RWPE2 (cell line): ENCODE data around the gene HDAC8.
"Not testable (repeated sequence)": the region's sequence is repeated elsewhere in the genome, so short reads cannot be mapped to it uniquely, and the experiment has no call there.

Experiments used
- ATAC-seq: fragments of 200-7000 bp; cut with Tn5 transposase; 3 replicates; pipeline ENCODE4 v1.9.1; 2021; ENCODE audit warnings: low read depth
- DNase-seq: peaks from one replicate; pipeline ENCODE4 v3.0.0-alpha.2; 2020; ENCODE audit warnings: low spot score
- H3K27ac ChIP-seq: fragments of 450-650 bp; 2 replicates; pipeline ENCODE4 v1.5.1; 2017; ENCODE audit warnings: mild to moderate bottlenecking; ENCODE audit not compliant: poor library complexity, severe bottlenecking
- H3K27me3 ChIP-seq: fragments of 250-450 bp; sonication (Bioruptor Pico); 2 replicates; pipeline ENCODE4 v1.5.1; 2021; ENCODE audit warnings: mild to moderate bottlenecking, moderate library complexity; ENCODE audit not compliant: insufficient read depth, poor library complexity, severe bottlenecking
- H3K36me3 ChIP-seq: fragments of 250-450 bp; sonication (Bioruptor Pico); 2 replicates; pipeline ENCODE4 v1.5.1; 2020; ENCODE audit warnings: low read depth, mild to moderate bottlenecking, moderate library complexity
- H3K4me1 ChIP-seq: fragments of 250-450 bp; sonication (Bioruptor Pico); 2 replicates; pipeline ENCODE4 v1.5.1; 2021; ENCODE audit warnings: mild to moderate bottlenecking, moderate library complexity; ENCODE audit not compliant: insufficient read depth, poor library complexity, severe bottlenecking
- H3K4me3 ChIP-seq: fragments of 250-450 bp; sonication (Bioruptor Pico); 2 replicates; pipeline ENCODE4 v1.5.1; 2021; ENCODE audit warnings: mild to moderate bottlenecking, moderate library complexity; ENCODE audit not compliant: severe bottlenecking
- H3K9me3 ChIP-seq: fragments of 250-450 bp; sonication (Bioruptor Pico); 2 replicates; pipeline ENCODE4 v1.5.1; 2021; ENCODE audit warnings: mild to moderate bottlenecking, moderate library complexity; ENCODE audit not compliant: severe bottlenecking
- CTCF ChIP-seq: fragments of 450-650 bp; IDR thresholded peaks from one replicate; pipeline ENCODE4 v1.5.1; 2017; ENCODE audit warnings: mild to moderate bottlenecking, moderate library complexity; ENCODE audit not compliant: poor library complexity, severe bottlenecking

Gene HDAC8

GRCh38 chrX:72576141-72576894 lies 3.7 kb upstream of the HDAC8 start:
- Histone ChIP-seq H3K4me1 (no peaks in the 10 kb centered on the region), H3K36me3 (no peaks in the 10 kb centered on the region), H3K4me3 (no peak overlapping the region), H3K27ac (no peak overlapping the region), H3K9me3 (no peaks in the 10 kb centered on the region), H3K27me3 (no peaks in the 10 kb centered on the region)
- TF ChIP-seq CTCF = no peak
- DNase-seq = no peak
- ATAC-seq = 0 out of 3 replicates have a peak, but pooled peaks have one; percentile 35

GRCh38 chrX:72573158-72573511 lies 492 bp upstream of the HDAC8 start:
- Histone ChIP-seq H3K27me3 (no peaks in the 10 kb centered on the region), H3K4me1 (no peaks in the 10 kb centered on the region), H3K9me3 (no peaks in the 10 kb centered on the region), H3K27ac (peak overlapping the region; percentile 37), H3K4me3 (peak overlapping the region; percentile 66), H3K36me3 (peaks cover 8% of the 10 kb centered on the region; the same call in 1 of the 2 replicates)
- peak; percentile 17 for TF ChIP-seq CTCF
- ATAC-seq (no peak), DNase-seq (no peak)

- ATAC-seq = no peak
Observed at GRCh38 chrX:72569786-72570185, 2.9 kb downstream of the HDAC8 start.

GRCh38 chrX:72568406-72569092 lies 4.1 kb downstream of the HDAC8 start:
- Histone ChIP-seq H3K27ac (no peak overlapping the region), H3K9me3 (no peaks in the 10 kb centered on the region), H3K27me3 (no peaks in the 10 kb centered on the region), H3K4me3 (no peak overlapping the region), H3K4me1 (no peaks in the 10 kb centered on the region), H3K36me3 (peaks cover 20% of the 10 kb centered on the region)
- ATAC-seq (no peak), DNase-seq (no peak)
- TF ChIP-seq CTCF = no peak

More at GRCh38 chrX:72569786-72570185, 2.9 kb downstream of the HDAC8 start:
- Histone ChIP-seq H3K9me3 (no peaks in the 10 kb centered on the region), H3K4me1 (no peaks in the 10 kb centered on the region), H3K27me3 (no peaks in the 10 kb centered on the region), H3K27ac (no peak overlapping the region), H3K36me3 (peaks cover 17% of the 10 kb centered on the region), H3K4me3 (no peak overlapping the region)
- TF ChIP-seq CTCF = peak; percentile 15
- DNase-seq = no peak

- H3K4me3 ChIP-seq = no peak overlapping the region
- H3K9me3 ChIP-seq = no peaks in the 10 kb centered on the region
- ATAC-seq (no peak), DNase-seq (no peak)
- H3K27ac ChIP-seq = no peak overlapping the region
- TF ChIP-seq CTCF = no peak
- H3K4me1 ChIP-seq = no peaks in the 10 kb centered on the region
- peaks cover 24% of the 10 kb centered on the region for H3K36me3 ChIP-seq
- no peaks in the 10 kb centered on the region for H3K27me3 ChIP-seq
Observed at GRCh38 chrX:72566448-72566847, 6.2 kb downstream of the HDAC8 start.

- not testable (repeated sequence) for H3K4me1 ChIP-seq, H3K27ac ChIP-seq, H3K27me3 ChIP-seq, DNase-seq, ATAC-seq, H3K9me3 ChIP-seq, H3K4me3 ChIP-seq
- peaks cover 12% of the 10 kb centered on the region for H3K36me3 ChIP-seq
Observed at GRCh38 chrX:72559655-72560054, 13.0 kb downstream of the HDAC8 start.
